Hepatocyte (in vitro differentiated cells): Measurements from ENCODE around the gene SCD5.

Experiments
- EZH2 ChIP-seq: fragments of 200-600 bp; sonication (generic); IDR thresholded peaks from 2 replicates; pipeline ENCODE4 v1.6.1; 2016; ENCODE audit warnings: antibody characterized with exemption, mild to moderate bottlenecking, borderline replicate concordance
- EZH2phosphoT487 ChIP-seq: fragments of 200-600 bp; sonication (generic); IDR thresholded peaks from one replicate; pipeline ENCODE4 v1.6.1; 2018; ENCODE audit warnings: antibody characterized with exemption, mild to moderate bottlenecking, low read depth, moderate library complexity; ENCODE audit not compliant: unreplicated experiment, severe bottlenecking
- TF ChIP-seq, protein P1 (sequence below): fragments of 200-600 bp; sonication (generic); IDR thresholded peaks from 2 replicates; pipeline ENCODE4 v1.5.1; 2016; ENCODE audit warnings: antibody characterized with exemption, mild to moderate bottlenecking; ENCODE audit not compliant: poor library complexity

DNA sequence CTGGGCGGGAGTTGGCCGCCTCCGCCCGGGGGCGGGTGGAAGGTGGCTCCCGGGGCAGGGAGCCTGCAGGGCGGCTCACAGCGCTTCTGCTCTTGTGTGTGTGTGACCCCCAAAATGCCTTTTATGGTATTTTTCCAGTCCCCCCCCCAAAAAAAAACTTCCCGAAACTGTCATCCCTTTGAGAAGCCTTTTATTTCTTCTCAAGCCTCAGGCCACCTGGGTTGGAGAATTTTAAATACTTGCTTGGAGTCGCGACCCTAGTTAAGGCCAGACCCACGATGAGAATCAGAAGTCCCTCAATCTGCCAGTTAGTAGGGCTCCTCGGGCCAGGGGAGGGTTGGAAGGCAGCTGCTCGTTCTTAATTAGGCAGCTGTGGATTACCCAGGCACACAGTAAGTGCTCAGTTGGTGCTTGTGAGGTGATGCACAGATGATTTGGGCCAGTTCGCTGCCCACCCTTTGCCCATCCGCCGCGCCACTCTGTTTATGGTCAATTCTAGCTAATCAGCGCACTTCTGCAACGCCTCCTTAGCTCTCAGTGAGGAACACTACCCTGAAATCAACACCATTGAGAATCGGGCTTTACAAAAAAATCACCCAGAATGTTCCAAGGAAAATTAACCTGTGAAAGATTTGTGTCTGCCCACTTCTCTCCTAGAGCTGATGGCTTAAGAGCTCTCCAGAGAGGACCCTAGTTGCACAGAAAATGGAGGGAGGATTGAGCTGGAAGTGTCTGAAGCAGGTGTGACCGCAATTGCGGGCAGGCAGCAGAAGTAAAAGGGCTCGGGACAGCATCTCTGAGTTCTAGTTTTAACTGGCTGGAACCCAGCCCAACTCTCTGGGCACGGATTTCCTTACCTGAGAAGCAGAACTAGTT is 648 bp upstream of the SCD5 start:
- TF ChIP-seq, protein P1, sequence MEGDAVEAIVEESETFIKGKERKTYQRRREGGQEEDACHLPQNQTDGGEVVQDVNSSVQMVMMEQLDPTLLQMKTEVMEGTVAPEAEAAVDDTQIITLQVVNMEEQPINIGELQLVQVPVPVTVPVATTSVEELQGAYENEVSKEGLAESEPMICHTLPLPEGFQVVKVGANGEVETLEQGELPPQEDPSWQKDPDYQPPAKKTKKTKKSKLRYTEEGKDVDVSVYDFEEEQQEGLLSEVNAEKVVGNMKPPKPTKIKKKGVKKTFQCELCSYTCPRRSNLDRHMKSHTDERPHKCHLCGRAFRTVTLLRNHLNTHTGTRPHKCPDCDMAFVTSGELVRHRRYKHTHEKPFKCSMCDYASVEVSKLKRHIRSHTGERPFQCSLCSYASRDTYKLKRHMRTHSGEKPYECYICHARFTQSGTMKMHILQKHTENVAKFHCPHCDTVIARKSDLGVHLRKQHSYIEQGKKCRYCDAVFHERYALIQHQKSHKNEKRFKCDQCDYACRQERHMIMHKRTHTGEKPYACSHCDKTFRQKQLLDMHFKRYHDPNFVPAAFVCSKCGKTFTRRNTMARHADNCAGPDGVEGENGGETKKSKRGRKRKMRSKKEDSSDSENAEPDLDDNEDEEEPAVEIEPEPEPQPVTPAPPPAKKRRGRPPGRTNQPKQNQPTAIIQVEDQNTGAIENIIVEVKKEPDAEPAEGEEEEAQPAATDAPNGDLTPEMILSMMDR, result no peak
- TF ChIP-seq EZH2, result no peak
- no peak for TF ChIP-seq EZH2phosphoT487
